Peyer's patch (tissue), 4 donors: Measurements from ENCODE around the gene NHLH2.

Experiments
- CTCF ChIP-seq, 6 experiments: fragments of 450-650 bp in 4 of 6; fragments of 200-600 bp in 2 of 6; sonication (generic) in 1 of 6; IDR thresholded peaks; one replicate each; pipeline ENCODE4 v1.5.1; 2017 to 2019; ENCODE audit warnings: antibody characterized with exemption in 6 of 6, mild to moderate bottlenecking in 3 of 6, moderate library complexity in 1 of 6
- POLR2A ChIP-seq, 2 donors: fragments of 450-650 bp; IDR thresholded peaks; one replicate each; pipeline ENCODE4 v1.5.1; 2017; ENCODE audit warnings: antibody characterized with exemption in 2 of 2, mild to moderate bottlenecking in 2 of 2, moderate library complexity in 2 of 2

GRCh38 chr1:115796036-115796435 lies 44.9 kb downstream of the NHLH2 start:
- TF ChIP-seq POLR2A (IDR thresholded peaks at IDR 0.05) (no peak), CTCF (IDR thresholded peaks at IDR 0.05) (no peak)
